GM18909 (cell line): ENCODE data around the gene DSP.

Experiments
- ATAC-seq: cut with Tn5 transposase; IDR thresholded peaks from one replicate; pipeline ENCODE4 v1.9.1; 2021; ENCODE audit warnings: mild to moderate bottlenecking; ENCODE audit not compliant: unreplicated experiment, poor library complexity

The DSP gene

GRCh38 chr6:7636151-7636550, 94.7 kb downstream of the DSP start:
- ATAC-seq: no peak
